HepG2 (cell line): ENCODE data around the gene UBAC1. TPM values are rescaled to one million over a fixed set of nuclear protein-coding genes. Genes with fewer than 3 reads are reported as not detected.

Source experiments
- ATAD3A ChIP-seq: sonication (generic); formaldehyde crosslinking; IDR thresholded peaks from 2 replicates; pipeline ENCODE4 v1.4.0; 2020; ENCODE audit warnings: missing genetic modification reagents
- BATF2 ChIP-seq: sonication (generic); formaldehyde crosslinking; IDR thresholded peaks from 2 replicates; pipeline ENCODE4 v1.8.0; 2022; ENCODE audit warnings: mild to moderate bottlenecking, missing genetic modification reagents, moderate library complexity
- ERF ChIP-seq: IDR thresholded peaks from 2 replicates; pipeline ENCODE4 v1.6.1; 2018; ENCODE audit warnings: missing biosample characterization, missing genetic modification reagents
- FOXM1 ChIP-seq: sonication (generic); formaldehyde crosslinking; IDR thresholded peaks from 2 replicates; pipeline ENCODE4 v1.5.0; 2020; ENCODE audit warnings: missing genetic modification reagents
- GATA4 ChIP-seq: sonication (generic); IDR thresholded peaks from 2 replicates; pipeline ENCODE4 v1.6.1; 2016; ENCODE audit warnings: antibody characterized with exemption, low read depth, borderline replicate concordance
- NR2C2 ChIP-seq: sonication (generic); formaldehyde crosslinking; IDR thresholded peaks from 2 replicates; pipeline ENCODE4 v1.4.0; 2020; ENCODE audit warnings: missing genetic modification reagents, mild to moderate bottlenecking, moderate library complexity, borderline replicate concordance
- RBFOX2 ChIP-seq: fragments of 200-400 bp; formaldehyde crosslinking; IDR thresholded peaks from 2 replicates; pipeline ENCODE4 v1.6.1; 2017; ENCODE audit warnings: low read depth, mild to moderate bottlenecking, low read length
- RFXAP ChIP-seq: sonication (generic); formaldehyde crosslinking; IDR thresholded peaks from 2 replicates; pipeline ENCODE4 v1.4.0; 2020; ENCODE audit warnings: missing genetic modification reagents, borderline replicate concordance
- SP140L ChIP-seq: sonication (generic); formaldehyde crosslinking; IDR thresholded peaks from 2 replicates; pipeline ENCODE4 v1.4.0; 2020; ENCODE audit warnings: missing genetic modification reagents, borderline replicate concordance
- TBL1XR1 ChIP-seq: fragments of 150-350 bp; IDR thresholded peaks from 2 replicates; pipeline ENCODE4 v1.6.1; 2014; ENCODE audit warnings: borderline replicate concordance, low read length; ENCODE audit not compliant: partially characterized antibody
- U2AF2 ChIP-seq: fragments of 200-400 bp; formaldehyde crosslinking; IDR thresholded peaks from 2 replicates; pipeline ENCODE4 v1.6.1; 2017; ENCODE audit warnings: low read depth, mild to moderate bottlenecking, low read length
- ZBTB33 ChIP-seq: sonication (generic); formaldehyde crosslinking; IDR thresholded peaks from 2 replicates; pipeline ENCODE4 v1.4.0; 2020; ENCODE audit warnings: missing genetic modification reagents
- ZNF331 ChIP-seq: sonication (generic); formaldehyde crosslinking; IDR thresholded peaks from 2 replicates; pipeline ENCODE4 v1.4.0; 2020; ENCODE audit warnings: missing genetic modification reagents
- ZNF335 ChIP-seq: sonication (generic); formaldehyde crosslinking; IDR thresholded peaks from 2 replicates; pipeline ENCODE4 v1.4.0; 2020; ENCODE audit warnings: missing genetic modification reagents
- ZNF383 ChIP-seq: sonication (generic); formaldehyde crosslinking; IDR thresholded peaks from 2 replicates; pipeline ENCODE4 v1.4.0; 2020; ENCODE audit warnings: missing genetic modification reagents, mild to moderate bottlenecking, borderline replicate concordance
- ZNF619 ChIP-seq: sonication (generic); formaldehyde crosslinking; IDR thresholded peaks from 2 replicates; pipeline ENCODE4 v1.4.0; 2020; ENCODE audit warnings: mild to moderate bottlenecking, missing genetic modification reagents
- ZSCAN25 ChIP-seq: sonication (generic); formaldehyde crosslinking; IDR thresholded peaks from 2 replicates; pipeline ENCODE4 v1.8.0; 2022; ENCODE audit warnings: mild to moderate bottlenecking, missing genetic modification reagents
- ZSCAN29 ChIP-seq: sonication (generic); formaldehyde crosslinking; conservative IDR thresholded peaks from 2 replicates; pipeline ENCODE4 v1.4.0; 2020; ENCODE audit warnings: mild to moderate bottlenecking, missing genetic modification reagents
- ZSCAN31 ChIP-seq: sonication (generic); formaldehyde crosslinking; IDR thresholded peaks from 2 replicates; pipeline ENCODE4 v1.5.0; 2020; ENCODE audit warnings: low read depth, mild to moderate bottlenecking, missing genetic modification reagents
- polyA plus RNA-seq, 8 experiments: library from polyadenylated mRNA; depleted of rRNA in 3 of 8; stranded (reverse) in 7 of 8; unstranded in 1 of 8; fragments of >200 nt; fragmentation: Illumina TruSeq in 4 of 8; extraction: Trizol in 4 of 8; gene quantifications; 2 replicates each; pipeline versions ENCODE4 v1.2.1 to v1.2.3, GENCODE V29; 2011 to 2016; ENCODE audit warnings: low read depth in 4 of 8, missing spikeins in 1 of 8, mixed read lengths in 1 of 8; ENCODE audit not compliant: insufficient read depth in 1 of 8
- total RNA-seq, 5 experiments: library from RNA; depleted of rRNA; stranded (reverse); fragments of >200 nt; fragmentation: Illumina TruSeq; extraction: Trizol; gene quantifications; 2 replicates each; pipeline ENCODE4 v1.2.3, GENCODE V29; 2016; ENCODE audit warnings: low read depth in 1 of 5
- TF ChIP-seq, protein P1 (sequence below): IDR thresholded peaks from 2 replicates; pipeline ENCODE4 v1.6.1; 2016; ENCODE audit warnings: low read depth, missing genetic modification reagents, missing compliant biosample characterization
- TF ChIP-seq, protein P2 (sequence below): sonication (generic); formaldehyde crosslinking; IDR thresholded peaks from 2 replicates; pipeline ENCODE4 v1.8.1; 2023; ENCODE audit warnings: mild to moderate bottlenecking, moderate library complexity, missing genetic modification reagents

UBAC1 gene
- total and polyA plus RNA-seq, 2 of the 13 experiments (the other 11 are each of a cell fraction or from before 2014, with no cell fraction given), result 32.2 to 34.1 TPM

DNA sequence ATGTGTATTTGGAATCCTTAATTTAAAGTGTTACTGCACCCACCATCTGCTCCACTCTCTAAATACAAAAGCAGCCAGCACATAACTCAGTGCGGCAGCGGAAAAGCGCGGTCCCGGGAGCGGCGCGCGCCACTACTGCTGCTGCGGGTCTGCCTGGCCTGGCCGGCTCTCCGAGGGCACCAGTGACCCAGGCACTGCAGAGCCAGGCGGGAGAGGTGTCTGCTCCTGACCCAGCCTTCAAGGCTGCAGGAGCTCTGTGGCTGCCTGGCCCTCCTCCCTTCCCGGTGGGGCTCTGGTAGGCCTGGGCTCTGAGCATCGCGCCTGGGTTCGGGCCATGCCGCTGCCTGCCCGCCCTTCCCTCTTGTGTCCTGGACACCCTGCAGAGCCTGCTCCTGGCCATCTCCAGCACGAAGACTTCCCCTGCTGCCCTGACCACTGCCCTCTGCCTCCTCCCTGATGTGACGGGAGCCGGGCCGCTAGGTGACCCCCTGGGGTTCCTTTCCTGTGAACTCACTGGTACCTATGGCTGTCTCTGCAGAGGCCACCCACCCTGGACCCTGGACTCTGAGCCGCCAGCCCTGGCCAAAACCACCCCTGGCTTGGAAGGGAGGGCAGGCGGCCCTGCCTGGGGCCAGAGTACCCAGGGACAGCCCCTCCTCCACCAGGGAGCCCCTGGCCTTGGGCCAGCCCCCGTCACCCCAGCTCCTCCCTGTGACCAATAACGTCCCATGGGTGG lies 32.8 kb upstream of the UBAC1 start (continued):
- no peak for TF ChIP-seq BATF2 (CRISPR knock-in tag)
- TF ChIP-seq ZNF331 (CRISPR knock-in tag), result peak; percentile 41; the same call in 1 of the 2 replicates
- TF ChIP-seq U2AF2, result no peak
- TF ChIP-seq, protein P1, sequence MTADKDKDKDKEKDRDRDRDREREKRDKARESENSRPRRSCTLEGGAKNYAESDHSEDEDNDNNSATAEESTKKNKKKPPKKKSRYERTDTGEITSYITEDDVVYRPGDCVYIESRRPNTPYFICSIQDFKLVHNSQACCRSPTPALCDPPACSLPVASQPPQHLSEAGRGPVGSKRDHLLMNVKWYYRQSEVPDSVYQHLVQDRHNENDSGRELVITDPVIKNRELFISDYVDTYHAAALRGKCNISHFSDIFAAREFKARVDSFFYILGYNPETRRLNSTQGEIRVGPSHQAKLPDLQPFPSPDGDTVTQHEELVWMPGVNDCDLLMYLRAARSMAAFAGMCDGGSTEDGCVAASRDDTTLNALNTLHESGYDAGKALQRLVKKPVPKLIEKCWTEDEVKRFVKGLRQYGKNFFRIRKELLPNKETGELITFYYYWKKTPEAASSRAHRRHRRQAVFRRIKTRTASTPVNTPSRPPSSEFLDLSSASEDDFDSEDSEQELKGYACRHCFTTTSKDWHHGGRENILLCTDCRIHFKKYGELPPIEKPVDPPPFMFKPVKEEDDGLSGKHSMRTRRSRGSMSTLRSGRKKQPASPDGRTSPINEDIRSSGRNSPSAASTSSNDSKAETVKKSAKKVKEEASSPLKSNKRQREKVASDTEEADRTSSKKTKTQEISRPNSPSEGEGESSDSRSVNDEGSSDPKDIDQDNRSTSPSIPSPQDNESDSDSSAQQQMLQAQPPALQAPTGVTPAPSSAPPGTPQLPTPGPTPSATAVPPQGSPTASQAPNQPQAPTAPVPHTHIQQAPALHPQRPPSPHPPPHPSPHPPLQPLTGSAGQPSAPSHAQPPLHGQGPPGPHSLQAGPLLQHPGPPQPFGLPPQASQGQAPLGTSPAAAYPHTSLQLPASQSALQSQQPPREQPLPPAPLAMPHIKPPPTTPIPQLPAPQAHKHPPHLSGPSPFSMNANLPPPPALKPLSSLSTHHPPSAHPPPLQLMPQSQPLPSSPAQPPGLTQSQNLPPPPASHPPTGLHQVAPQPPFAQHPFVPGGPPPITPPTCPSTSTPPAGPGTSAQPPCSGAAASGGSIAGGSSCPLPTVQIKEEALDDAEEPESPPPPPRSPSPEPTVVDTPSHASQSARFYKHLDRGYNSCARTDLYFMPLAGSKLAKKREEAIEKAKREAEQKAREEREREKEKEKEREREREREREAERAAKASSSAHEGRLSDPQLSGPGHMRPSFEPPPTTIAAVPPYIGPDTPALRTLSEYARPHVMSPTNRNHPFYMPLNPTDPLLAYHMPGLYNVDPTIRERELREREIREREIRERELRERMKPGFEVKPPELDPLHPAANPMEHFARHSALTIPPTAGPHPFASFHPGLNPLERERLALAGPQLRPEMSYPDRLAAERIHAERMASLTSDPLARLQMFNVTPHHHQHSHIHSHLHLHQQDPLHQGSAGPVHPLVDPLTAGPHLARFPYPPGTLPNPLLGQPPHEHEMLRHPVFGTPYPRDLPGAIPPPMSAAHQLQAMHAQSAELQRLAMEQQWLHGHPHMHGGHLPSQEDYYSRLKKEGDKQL (CRISPR knock-in tag), result peak; percentile 67
- TF ChIP-seq ZSCAN31, result peak; percentile 77; the same call in 1 of the 2 replicates
- peak; percentile 77 for TF ChIP-seq RBFOX2
- peak; percentile 55; the same call in 1 of the 2 replicates for TF ChIP-seq GATA4
- TF ChIP-seq TBL1XR1, result no peak
- no peak for TF ChIP-seq FOXM1 (CRISPR knock-in tag)
- TF ChIP-seq NR2C2 (CRISPR knock-in tag), result peak; percentile 82
- TF ChIP-seq ZNF619 (CRISPR knock-in tag), result peak; percentile 30; the same call in 1 of the 2 replicates
- peak; percentile 84 for TF ChIP-seq ERF (CRISPR knock-in tag)
- TF ChIP-seq, protein P2, sequence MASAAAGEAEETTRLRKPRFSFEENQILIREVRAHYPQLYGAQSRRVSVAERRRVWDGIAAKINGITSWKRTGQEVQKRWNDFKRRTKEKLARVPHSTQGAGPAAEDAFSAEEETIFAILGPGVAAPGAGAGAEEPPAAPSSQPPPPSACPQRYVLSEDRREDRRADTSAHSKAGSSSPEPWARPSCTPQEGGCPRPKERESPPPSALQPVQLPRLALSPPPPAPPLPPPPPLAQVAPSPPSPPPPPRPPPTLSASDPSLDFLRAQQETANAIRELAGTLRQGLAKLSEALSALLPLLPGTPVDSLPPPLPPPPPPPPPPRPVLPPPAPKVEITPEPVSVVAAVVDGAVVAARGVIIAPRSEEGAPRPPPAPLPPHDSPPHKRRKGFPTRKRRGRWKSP (CRISPR knock-in tag), result peak; percentile 65; the same call in 1 of the 2 replicates
- TF ChIP-seq ZSCAN29 (CRISPR knock-in tag), result 0 out of 2 replicates have a peak, but pooled peaks have one; percentile 21
- TF ChIP-seq ZBTB33 (CRISPR knock-in tag), result peak; percentile 39; the same call in 1 of the 2 replicates
- peak; percentile 96 for TF ChIP-seq ZSCAN25 (CRISPR knock-in tag)
- TF ChIP-seq SP140L (CRISPR knock-in tag), result no peak
- no peak for TF ChIP-seq ATAD3A
- TF ChIP-seq ZNF335 (CRISPR knock-in tag), result peak; percentile 56; the same call in 1 of the 2 replicates
- no peak for TF ChIP-seq ZNF383 (CRISPR knock-in tag)
- peak; percentile 40; the same call in 1 of the 2 replicates for TF ChIP-seq RFXAP (CRISPR knock-in tag)
